AG09309 (cell line): Measurements from ENCODE around the gene RASGEF1B.
"Not testable (repeated sequence)": the region's sequence is repeated elsewhere in the genome, so short reads cannot be mapped to it uniquely, and the experiment has no call there.

ENCODE experiments used
- DNase-seq: peaks from one replicate; pipeline ENCODE4 v3.0.0-alpha.2; 2010; ENCODE audit warnings: low read depth
- H3K4me3 ChIP-seq: 2 replicates; pipeline ENCODE4 v1.5.1; 2011; ENCODE audit warnings: mild to moderate bottlenecking, low read depth, low read length, moderate library complexity; ENCODE audit not compliant: control insufficient read depth
- CTCF ChIP-seq: IDR thresholded peaks from 2 replicates; pipeline ENCODE4 v1.5.1; 2011; ENCODE audit warnings: mild to moderate bottlenecking, low read depth, low read length, inconsistent platforms; ENCODE audit not compliant: insufficient read depth, control insufficient read depth; ENCODE audit errors: missing control alignments

Gene RASGEF1B

GRCh38 chr4:81412946-81413495 lies 58.7 kb downstream of the RASGEF1B start:
- H3K4me3 ChIP-seq: no peak overlapping the region
- no peak for TF ChIP-seq CTCF
- no peak for DNase-seq

GRCh38 chr4:81410680-81411079 lies 61.0 kb downstream of the RASGEF1B start:
- no peak for DNase-seq

GRCh38 chr4:81409836-81410235 lies 61.9 kb downstream of the RASGEF1B start:
- TF ChIP-seq CTCF: no peak
- H3K4me3 ChIP-seq: no peak overlapping the region
- DNase-seq: no peak

More at GRCh38 chr4:81410680-81411079, 61.0 kb downstream of the RASGEF1B start:
- TF ChIP-seq CTCF: no peak
- no peak overlapping the region for H3K4me3 ChIP-seq

- H3K4me3 ChIP-seq: no peak overlapping the region
- DNase-seq: no peak
- TF ChIP-seq CTCF: no peak
Measured at GRCh38 chr4:81408341-81408740, 63.4 kb downstream of the RASGEF1B start.

- DNase-seq: no peak
- H3K4me3 ChIP-seq: no peak overlapping the region
- TF ChIP-seq CTCF: no peak
Measured at GRCh38 chr4:81407726-81408125, 64.0 kb downstream of the RASGEF1B start.

- not testable (repeated sequence) for DNase-seq, H3K4me3 ChIP-seq
Measured at GRCh38 chr4:81406481-81406880, 65.2 kb downstream of the RASGEF1B start.

- H3K4me3 ChIP-seq: no peak overlapping the region
- peak; percentile 34 for DNase-seq
- TF ChIP-seq CTCF: peak; percentile 72
Measured at GRCh38 chr4:81405900-81406401, 65.8 kb downstream of the RASGEF1B start.
